ENCODE measurements around the gene OR2AG2. TPM values are rescaled to one million over a fixed set of nuclear protein-coding genes. Genes with fewer than 3 reads are reported as not detected.

OR2AG2 gene
- total RNA-seq, 1 donor from 2014 or later, result not detected

GRCh38 chr11:6742260-6742659 is 29.5 kb downstream of the OR2AG2 start:
- Histone ChIP-seq H3K27me3 (ENCODE audit: control insufficient read depth in 3 of 3, insufficient read depth in 3 of 3, low read length in 3 of 3) (no peaks in the 10 kb centered on the region), H3K9me3 (ENCODE audit: control insufficient read depth in 3 of 3, low read length in 3 of 3) (no peaks in the 10 kb centered on the region), H3K27ac (ENCODE audit: low read depth, low read length) (no peak overlapping the region), H3K4me3 (ENCODE audit: low read length in 3 of 3) (no peak overlapping the region), H3K9ac (ENCODE audit: low read depth in 1 of 3, low read length in 3 of 3) (no peak overlapping the region), H3K36me3 (ENCODE audit: control insufficient read depth in 3 of 3, insufficient read depth in 3 of 3, low read length in 3 of 3) (no peaks in the 10 kb centered on the region), H3K4me1 (ENCODE audit: control insufficient read depth in 3 of 3, insufficient read depth in 3 of 3, low read length in 3 of 3) (no peaks in the 10 kb centered on the region)

GRCh38 chr11:6738590-6738989 is 33.2 kb downstream of the OR2AG2 start:
- no peak overlapping the region for H3K4me3 ChIP-seq (ENCODE audit: low read length in 3 of 3)
- H3K4me1 ChIP-seq (ENCODE audit: control insufficient read depth in 3 of 3, insufficient read depth in 3 of 3, low read length in 3 of 3), result no peaks in the 10 kb centered on the region
- no peaks in the 10 kb centered on the region for H3K27me3 ChIP-seq (ENCODE audit: control insufficient read depth in 3 of 3, insufficient read depth in 3 of 3, low read length in 3 of 3)
- no peaks in the 10 kb centered on the region for H3K36me3 ChIP-seq (ENCODE audit: control insufficient read depth in 3 of 3, insufficient read depth in 3 of 3, low read length in 3 of 3)
- no peak overlapping the region for H3K27ac ChIP-seq (ENCODE audit: low read depth, low read length)
- no peak overlapping the region for H3K9ac ChIP-seq (ENCODE audit: low read depth in 1 of 3, low read length in 3 of 3)
- H3K9me3 ChIP-seq (ENCODE audit: control insufficient read depth in 3 of 3, low read length in 3 of 3), result no peaks in the 10 kb centered on the region

GRCh38 chr11:6737872-6738466 is 33.8 kb downstream of the OR2AG2 start:
- no peaks in the 10 kb centered on the region for H3K9me3 ChIP-seq (ENCODE audit: control insufficient read depth in 3 of 3, low read length in 3 of 3)
- no peaks in the 10 kb centered on the region for H3K36me3 ChIP-seq (ENCODE audit: control insufficient read depth in 3 of 3, insufficient read depth in 3 of 3, low read length in 3 of 3)
- H3K9ac ChIP-seq (ENCODE audit: low read depth in 1 of 3, low read length in 3 of 3), result no peak overlapping the region
- no peaks in the 10 kb centered on the region for H3K27me3 ChIP-seq (ENCODE audit: control insufficient read depth in 3 of 3, insufficient read depth in 3 of 3, low read length in 3 of 3)
- no peak overlapping the region for H3K27ac ChIP-seq (ENCODE audit: low read depth, low read length)
- no peak overlapping the region for H3K4me3 ChIP-seq (ENCODE audit: low read length in 3 of 3)
- H3K4me1 ChIP-seq (ENCODE audit: control insufficient read depth in 3 of 3, insufficient read depth in 3 of 3, low read length in 3 of 3), result no peaks in the 10 kb centered on the region

GRCh38 chr11:6736495-6737121 is 35.2 kb downstream of the OR2AG2 start:
- Histone ChIP-seq H3K4me3 (ENCODE audit: low read length in 3 of 3) (no peak overlapping the region), H3K27me3 (ENCODE audit: control insufficient read depth in 3 of 3, insufficient read depth in 3 of 3, low read length in 3 of 3) (no peaks in the 10 kb centered on the region), H3K36me3 (ENCODE audit: control insufficient read depth in 3 of 3, insufficient read depth in 3 of 3, low read length in 3 of 3) (no peaks in the 10 kb centered on the region), H3K4me1 (ENCODE audit: control insufficient read depth in 3 of 3, insufficient read depth in 3 of 3, low read length in 3 of 3) (no peaks in the 10 kb centered on the region), H3K9ac (ENCODE audit: low read depth in 1 of 3, low read length in 3 of 3) (no peak overlapping the region), H3K9me3 (ENCODE audit: control insufficient read depth in 3 of 3, low read length in 3 of 3) (no peaks in the 10 kb centered on the region), H3K27ac (ENCODE audit: low read depth, low read length) (no peak overlapping the region)

- no peaks in the 10 kb centered on the region for H3K4me1 ChIP-seq (ENCODE audit: control insufficient read depth in 3 of 3, insufficient read depth in 3 of 3, low read length in 3 of 3)
- no peak overlapping the region for H3K9ac ChIP-seq (ENCODE audit: low read depth in 1 of 3, low read length in 3 of 3)
- H3K27ac ChIP-seq (ENCODE audit: low read depth, low read length), result no peak overlapping the region
- H3K4me3 ChIP-seq (ENCODE audit: low read length in 3 of 3), result no peak overlapping the region
- H3K36me3 ChIP-seq (ENCODE audit: control insufficient read depth in 3 of 3, insufficient read depth in 3 of 3, low read length in 3 of 3), result no peaks in the 10 kb centered on the region
- no peaks in the 10 kb centered on the region for H3K9me3 ChIP-seq (ENCODE audit: control insufficient read depth in 3 of 3, low read length in 3 of 3)
- no peaks in the 10 kb centered on the region for H3K27me3 ChIP-seq (ENCODE audit: control insufficient read depth in 3 of 3, insufficient read depth in 3 of 3, low read length in 3 of 3)
Measured at GRCh38 chr11:6735306-6735705, 36.5 kb downstream of the OR2AG2 start.

GRCh38 chr11:6734616-6735015 is 37.2 kb downstream of the OR2AG2 start:
- H3K4me3 ChIP-seq (ENCODE audit: low read length in 3 of 3), result no peak overlapping the region
- no peak overlapping the region for H3K9ac ChIP-seq (ENCODE audit: low read depth in 1 of 3, low read length in 3 of 3)
- no peaks in the 10 kb centered on the region for H3K27me3 ChIP-seq (ENCODE audit: control insufficient read depth in 3 of 3, insufficient read depth in 3 of 3, low read length in 3 of 3)
- H3K27ac ChIP-seq (ENCODE audit: low read depth, low read length), result no peak overlapping the region
- H3K9me3 ChIP-seq (ENCODE audit: control insufficient read depth in 3 of 3, low read length in 3 of 3), result no peaks in the 10 kb centered on the region
- H3K4me1 ChIP-seq (ENCODE audit: control insufficient read depth in 3 of 3, insufficient read depth in 3 of 3, low read length in 3 of 3), result no peaks in the 10 kb centered on the region
- H3K36me3 ChIP-seq (ENCODE audit: control insufficient read depth in 3 of 3, insufficient read depth in 3 of 3, low read length in 3 of 3), result no peaks in the 10 kb centered on the region

- Histone ChIP-seq H3K9ac (ENCODE audit: low read depth in 1 of 3, low read length in 3 of 3) (no peak overlapping the region), H3K36me3 (ENCODE audit: control insufficient read depth in 3 of 3, insufficient read depth in 3 of 3, low read length in 3 of 3) (no peaks in the 10 kb centered on the region), H3K27ac (ENCODE audit: low read depth, low read length) (no peak overlapping the region), H3K9me3 (ENCODE audit: control insufficient read depth in 3 of 3, low read length in 3 of 3) (no peaks in the 10 kb centered on the region), H3K27me3 (ENCODE audit: control insufficient read depth in 3 of 3, insufficient read depth in 3 of 3, low read length in 3 of 3) (no peaks in the 10 kb centered on the region), H3K4me1 (ENCODE audit: control insufficient read depth in 3 of 3, insufficient read depth in 3 of 3, low read length in 3 of 3) (no peaks in the 10 kb centered on the region), H3K4me3 (ENCODE audit: low read length in 3 of 3) (no peak overlapping the region)
Measured at GRCh38 chr11:6733326-6734275, 38.2 kb downstream of the OR2AG2 start.

GRCh38 chr11:6727971-6728760 is 43.6 kb downstream of the OR2AG2 start:
- Histone ChIP-seq H3K4me3 (ENCODE audit: low read length in 3 of 3) (no peak overlapping the region), H3K9ac (ENCODE audit: low read depth in 1 of 3, low read length in 3 of 3) (no peak overlapping the region), H3K27me3 (ENCODE audit: control insufficient read depth in 3 of 3, insufficient read depth in 3 of 3, low read length in 3 of 3) (no peaks in the 10 kb centered on the region), H3K27ac (ENCODE audit: low read depth, low read length) (no peak overlapping the region), H3K4me1 (ENCODE audit: control insufficient read depth in 3 of 3, insufficient read depth in 3 of 3, low read length in 3 of 3) (no peaks in the 10 kb centered on the region), H3K9me3 (ENCODE audit: control insufficient read depth in 3 of 3, low read length in 3 of 3) (peaks cover 0 to 2% (median 0%) of the 10 kb centered on the region in 3 donors), H3K36me3 (ENCODE audit: control insufficient read depth in 3 of 3, insufficient read depth in 3 of 3, low read length in 3 of 3) (no peaks in the 10 kb centered on the region)

- Histone ChIP-seq H3K9me3 (ENCODE audit: control insufficient read depth in 3 of 3, low read length in 3 of 3) (peaks cover 0 to 2% (median 0%) of the 10 kb centered on the region in 3 donors), H3K9ac (ENCODE audit: low read depth in 1 of 3, low read length in 3 of 3) (no peak overlapping the region), H3K27ac (ENCODE audit: low read depth, low read length) (no peak overlapping the region), H3K36me3 (ENCODE audit: control insufficient read depth in 3 of 3, insufficient read depth in 3 of 3, low read length in 3 of 3) (no peaks in the 10 kb centered on the region), H3K4me3 (ENCODE audit: low read length in 3 of 3) (no peak overlapping the region), H3K4me1 (ENCODE audit: control insufficient read depth in 3 of 3, insufficient read depth in 3 of 3, low read length in 3 of 3) (no peaks in the 10 kb centered on the region), H3K27me3 (ENCODE audit: control insufficient read depth in 3 of 3, insufficient read depth in 3 of 3, low read length in 3 of 3) (no peaks in the 10 kb centered on the region)
Measured at GRCh38 chr11:6725386-6725896, 46.3 kb downstream of the OR2AG2 start.
